ENCODE data around the gene GFAP. TPM values are rescaled to one million over a fixed set of nuclear protein-coding genes. Genes with fewer than 3 reads are reported as not detected.

GFAP gene
- total RNA-seq, 3 donors from 2014 or later: 4.2 to 37.0 (median 11.8) TPM

DNA sequence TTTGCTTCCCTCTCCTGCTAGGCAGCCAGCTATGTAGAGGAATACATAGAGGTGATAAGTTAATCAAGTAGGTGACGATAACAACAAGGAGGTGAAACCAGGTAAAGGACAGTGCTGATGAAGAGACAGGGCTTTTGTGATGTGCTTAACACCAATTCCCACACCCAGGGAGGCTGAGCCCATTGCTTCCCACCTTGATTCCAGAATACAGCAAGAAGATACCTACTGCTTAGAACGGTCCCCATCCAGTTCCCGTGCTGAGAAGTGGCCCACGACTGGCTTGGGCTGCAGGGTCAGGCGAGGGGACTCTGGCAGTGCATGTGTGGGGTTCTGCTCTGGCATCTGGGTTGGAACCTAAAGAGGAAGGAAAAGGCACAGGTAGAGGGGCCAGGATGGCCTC is 16.1 kb upstream of the GFAP start:
- intact Hi-C loops (cut with DNase I; ENCODE audit: low total_unique reads): no loop called here
- no peaks in the 10 kb centered on the region for H3K27me3 ChIP-seq
- no peaks in the 10 kb centered on the region for H3K4me1 ChIP-seq
- no peak overlapping the region for H3K4me3 ChIP-seq
- H3K9me3 ChIP-seq: no peaks in the 10 kb centered on the region
- TF ChIP-seq POLR2AphosphoS5 (IDR thresholded peaks at IDR 0.05): no peak
- TF ChIP-seq, protein P1, sequence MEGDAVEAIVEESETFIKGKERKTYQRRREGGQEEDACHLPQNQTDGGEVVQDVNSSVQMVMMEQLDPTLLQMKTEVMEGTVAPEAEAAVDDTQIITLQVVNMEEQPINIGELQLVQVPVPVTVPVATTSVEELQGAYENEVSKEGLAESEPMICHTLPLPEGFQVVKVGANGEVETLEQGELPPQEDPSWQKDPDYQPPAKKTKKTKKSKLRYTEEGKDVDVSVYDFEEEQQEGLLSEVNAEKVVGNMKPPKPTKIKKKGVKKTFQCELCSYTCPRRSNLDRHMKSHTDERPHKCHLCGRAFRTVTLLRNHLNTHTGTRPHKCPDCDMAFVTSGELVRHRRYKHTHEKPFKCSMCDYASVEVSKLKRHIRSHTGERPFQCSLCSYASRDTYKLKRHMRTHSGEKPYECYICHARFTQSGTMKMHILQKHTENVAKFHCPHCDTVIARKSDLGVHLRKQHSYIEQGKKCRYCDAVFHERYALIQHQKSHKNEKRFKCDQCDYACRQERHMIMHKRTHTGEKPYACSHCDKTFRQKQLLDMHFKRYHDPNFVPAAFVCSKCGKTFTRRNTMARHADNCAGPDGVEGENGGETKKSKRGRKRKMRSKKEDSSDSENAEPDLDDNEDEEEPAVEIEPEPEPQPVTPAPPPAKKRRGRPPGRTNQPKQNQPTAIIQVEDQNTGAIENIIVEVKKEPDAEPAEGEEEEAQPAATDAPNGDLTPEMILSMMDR (IDR thresholded peaks at IDR 0.05): no peak
- TF ChIP-seq POLR2A (IDR thresholded peaks at IDR 0.05): no peak
- no peak overlapping the region for H3K27ac ChIP-seq
- no peak for DNase-seq (ENCODE audit: low spot score in 2 of 2)
- H3K36me3 ChIP-seq: no peaks in the 10 kb centered on the region

DNA sequence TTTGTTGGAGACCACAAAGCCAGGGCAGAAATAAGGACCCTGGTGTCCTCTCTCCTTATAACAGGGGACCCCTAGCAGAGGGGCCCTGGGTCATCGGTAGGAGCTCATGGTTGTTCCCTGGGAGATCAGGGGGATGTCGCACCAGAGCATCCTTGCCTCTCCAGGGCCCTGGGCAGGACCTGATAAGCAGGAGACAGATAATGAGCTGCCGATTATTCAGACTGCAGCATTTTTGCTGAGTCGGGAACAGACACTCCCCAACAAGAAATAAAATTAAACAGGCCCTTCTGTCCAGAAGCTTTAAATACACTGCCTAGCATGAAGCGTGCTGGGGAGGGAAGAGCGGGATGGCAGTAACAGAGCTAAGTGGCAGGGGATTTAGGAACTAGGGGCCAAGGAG is 15.4 kb upstream of the GFAP start:
- Histone ChIP-seq H3K4me1 (no peaks in the 10 kb centered on the region), H3K4me3 (no peak overlapping the region), H3K36me3 (no peaks in the 10 kb centered on the region), H3K27ac (no peak overlapping the region), H3K9me3 (no peaks in the 10 kb centered on the region), H3K27me3 (no peaks in the 10 kb centered on the region)
- DNase-seq (ENCODE audit: low spot score in 2 of 2): no peak
- no peak for TF ChIP-seq POLR2AphosphoS5 (IDR thresholded peaks at IDR 0.05)
- TF ChIP-seq POLR2A (IDR thresholded peaks at IDR 0.05): no peak
- TF ChIP-seq, protein P1 (IDR thresholded peaks at IDR 0.05): no peak
- intact Hi-C loops (cut with DNase I; ENCODE audit: low total_unique reads): no loop called here

DNA sequence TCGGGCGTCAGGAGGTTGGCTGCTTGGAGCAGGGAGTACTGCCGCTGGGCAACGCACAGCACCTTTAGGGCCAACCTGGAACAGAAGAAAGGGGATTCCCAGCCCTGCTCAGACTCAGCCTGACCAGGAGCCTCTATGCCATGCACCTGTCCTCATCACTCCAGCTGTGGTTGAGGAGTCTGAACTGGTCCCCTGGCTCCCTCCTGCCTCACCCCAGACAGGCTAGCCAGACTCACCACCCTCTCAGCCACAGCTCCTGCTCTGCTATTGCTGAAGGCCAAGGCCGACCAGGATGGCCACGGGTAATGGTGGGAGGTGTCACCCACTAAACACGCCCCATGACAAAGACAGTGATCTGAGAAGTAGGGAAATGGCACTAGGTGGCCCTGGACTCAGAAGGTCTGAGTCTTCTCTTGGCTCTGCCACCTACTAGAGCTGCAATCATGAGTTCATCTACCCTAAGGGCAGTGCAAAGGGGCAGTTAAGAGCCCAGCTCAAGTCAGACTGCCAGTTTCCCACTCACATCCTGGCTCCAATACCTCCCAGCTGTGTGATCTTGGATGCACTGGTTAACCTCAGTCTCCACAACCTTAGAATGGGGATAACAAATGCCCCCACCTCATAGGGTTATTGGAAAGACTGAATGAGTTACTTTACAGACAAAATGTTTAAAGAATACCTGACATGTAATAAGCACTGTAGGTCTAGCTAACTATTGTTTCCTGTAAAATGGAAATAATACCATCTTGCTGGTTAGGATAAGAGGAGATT is 13.8 kb upstream of the GFAP start:
- Histone ChIP-seq H3K9me3 (no peaks in the 10 kb centered on the region), H3K4me3 (no peak overlapping the region), H3K4me1 (no peaks in the 10 kb centered on the region), H3K27me3 (no peaks in the 10 kb centered on the region), H3K27ac (no peak overlapping the region), H3K36me3 (no peaks in the 10 kb centered on the region)
- peak in 1 of 2 donors; percentile 47 for DNase-seq (ENCODE audit: low spot score in 2 of 2)
- intact Hi-C loops (cut with DNase I; ENCODE audit: low total_unique reads): no loop called here
- no peak for TF ChIP-seq POLR2AphosphoS5 (IDR thresholded peaks at IDR 0.05)

DNA sequence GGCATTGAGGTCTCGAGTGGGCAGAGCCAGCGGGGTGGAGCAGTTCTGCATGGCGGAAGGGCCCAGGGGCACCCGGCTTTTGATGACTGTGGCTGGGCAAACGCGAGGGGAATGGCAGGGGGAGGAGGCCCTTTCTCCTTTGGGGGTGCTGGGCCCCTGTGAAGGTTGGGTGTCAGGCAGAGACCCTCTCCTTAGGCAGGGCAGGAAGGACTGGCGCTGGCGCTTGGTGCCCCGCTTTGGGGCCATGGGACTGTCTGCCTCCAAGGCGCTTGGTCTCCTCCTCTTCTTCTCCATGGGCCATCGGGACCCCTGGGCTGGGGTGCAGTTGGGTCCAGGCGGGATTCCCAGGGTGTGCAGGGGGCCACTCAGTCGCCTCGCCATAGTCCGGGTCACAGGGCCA is 12.8 kb upstream of the GFAP start:
- peak in 1 of 2 donors; percentile 24 for DNase-seq (ENCODE audit: low spot score in 2 of 2)
- TF ChIP-seq POLR2A (IDR thresholded peaks at IDR 0.05) (no peak), POLR2AphosphoS5 (IDR thresholded peaks at IDR 0.05) (no peak)
- TF ChIP-seq, protein P1 (IDR thresholded peaks at IDR 0.05): no peak
- Histone ChIP-seq H3K36me3 (no peaks in the 10 kb centered on the region), H3K27ac (no peak overlapping the region), H3K27me3 (no peaks in the 10 kb centered on the region), H3K9me3 (no peaks in the 10 kb centered on the region), H3K4me1 (no peaks in the 10 kb centered on the region), H3K4me3 (no peak overlapping the region)
- intact Hi-C loops (cut with DNase I; ENCODE audit: low total_unique reads): no loop called here

DNA sequence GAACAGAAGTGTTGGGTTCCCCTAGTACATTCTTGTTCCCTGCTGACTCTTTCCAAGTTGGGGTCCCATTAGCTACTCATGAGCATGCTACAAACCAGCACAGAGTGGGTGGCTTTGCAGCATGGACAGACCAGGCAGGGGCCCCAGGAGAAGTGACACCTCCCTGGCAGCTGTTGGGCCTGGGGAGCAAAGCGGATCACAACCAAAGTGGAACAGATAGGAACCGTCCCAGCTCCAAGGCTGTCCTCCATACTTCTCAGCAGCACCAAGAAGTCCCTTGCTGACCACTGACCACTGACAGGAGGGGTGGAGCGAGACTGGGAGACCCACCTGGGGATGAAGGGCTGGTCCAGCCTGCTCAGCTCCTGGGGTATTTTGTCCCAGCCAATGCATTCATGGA is 12.4 kb upstream of the GFAP start:
- peak in 1 of 2 donors; percentile 27 for DNase-seq (ENCODE audit: low spot score in 2 of 2)
- Histone ChIP-seq H3K27ac (no peak overlapping the region), H3K4me1 (no peaks in the 10 kb centered on the region), H3K27me3 (no peaks in the 10 kb centered on the region), H3K4me3 (no peak overlapping the region), H3K9me3 (no peaks in the 10 kb centered on the region), H3K36me3 (no peaks in the 10 kb centered on the region)
- TF ChIP-seq, protein P1 (IDR thresholded peaks at IDR 0.05): no peak
- TF ChIP-seq POLR2AphosphoS5 (IDR thresholded peaks at IDR 0.05): no peak
- TF ChIP-seq POLR2A (IDR thresholded peaks at IDR 0.05): no peak
- intact Hi-C loops (cut with DNase I; ENCODE audit: low total_unique reads): no loop called here
